H9 (cell line): Measurements from ENCODE around the gene CCZ1. TPM values are rescaled to one million over a fixed set of nuclear protein-coding genes. Genes with fewer than 3 reads are reported as not detected.
"Not testable (repeated sequence)": the region's sequence is repeated elsewhere in the genome, so short reads cannot be mapped to it uniquely, and the experiment has no call there.

Experiments
- DNase-seq: peaks from one replicate; pipeline ENCODE4 v3.0.0-alpha.2; 2017
- H2AFZ ChIP-seq: one replicate; pipeline ENCODE4 v1.6.1; 2013; ENCODE audit warnings: mild to moderate bottlenecking, low read length, control low read depth, moderate library complexity
- H2AK5ac ChIP-seq: 2 replicates; pipeline ENCODE4 v1.6.1; 2013; ENCODE audit warnings: low read length, control low read depth, mixed read lengths; ENCODE audit not compliant: insufficient read length
- H2BK120ac ChIP-seq: one replicate; pipeline ENCODE4 v1.6.1; 2013; ENCODE audit warnings: low read depth, mild to moderate bottlenecking, low read length, control low read depth, inconsistent platforms; ENCODE audit not compliant: poor library complexity, severe bottlenecking
- H2BK12ac ChIP-seq: 2 replicates; pipeline ENCODE4 v1.6.1; 2013; ENCODE audit warnings: low read length, control low read depth, mixed read lengths, low read depth; ENCODE audit not compliant: insufficient read length
- H2BK15ac ChIP-seq: 2 replicates; pipeline ENCODE4 v1.6.1; 2013; ENCODE audit warnings: low read depth, low read length, control low read depth
- H2BK20ac ChIP-seq: one replicate; pipeline ENCODE4 v1.6.1; 2013; ENCODE audit warnings: low read depth, mild to moderate bottlenecking, low read length, control low read depth, inconsistent platforms; ENCODE audit not compliant: poor library complexity, severe bottlenecking
- H2BK5ac ChIP-seq: 2 replicates; pipeline ENCODE4 v1.6.1; 2013; ENCODE audit warnings: low read length, control low read depth, mixed read lengths; ENCODE audit not compliant: insufficient read length
- H3K14ac ChIP-seq: 2 replicates; pipeline ENCODE4 v1.6.1; 2013; ENCODE audit warnings: low read length, control low read depth; ENCODE audit not compliant: insufficient read depth
- H3K18ac ChIP-seq: 2 replicates; pipeline ENCODE4 v1.6.1; 2013; ENCODE audit warnings: low read depth, mild to moderate bottlenecking, mixed read lengths, low read length, control low read depth; ENCODE audit not compliant: insufficient read length
- H3K23ac ChIP-seq: 2 replicates; pipeline ENCODE4 v1.6.1; 2013; ENCODE audit warnings: low read length, control low read depth, mixed read lengths, low read depth; ENCODE audit not compliant: insufficient read length
- H3K23me2 ChIP-seq: 2 replicates; pipeline ENCODE4 v1.6.1; 2013; ENCODE audit warnings: low read depth, mild to moderate bottlenecking, mixed read lengths, low read length, control low read depth; ENCODE audit not compliant: insufficient read length, poor library complexity, severe bottlenecking
- H3K27ac ChIP-seq: 2 replicates; pipeline ENCODE4 v1.5.1; 2013; ENCODE audit warnings: low read length, control low read depth, mixed read lengths, low read depth; ENCODE audit not compliant: insufficient read length
- H3K27me3 ChIP-seq: 2 replicates; pipeline ENCODE4 v1.6.1; 2013; ENCODE audit warnings: low read length, control low read depth, inconsistent platforms; ENCODE audit not compliant: insufficient read depth
- H3K4ac ChIP-seq: 2 replicates; pipeline ENCODE4 v1.6.1; 2013; ENCODE audit warnings: low read depth, mild to moderate bottlenecking, control low read depth, inconsistent platforms, low read length, moderate library complexity
- H3K4me1 ChIP-seq: 2 replicates; pipeline ENCODE4 v1.6.1; 2013; ENCODE audit warnings: low read length, control low read depth, inconsistent platforms; ENCODE audit not compliant: insufficient read depth
- H3K4me2 ChIP-seq: 2 replicates; pipeline ENCODE4 v1.6.1; 2013; ENCODE audit warnings: low read length, control low read depth, mixed read lengths; ENCODE audit not compliant: insufficient read length, insufficient read depth
- H3K56ac ChIP-seq: 2 replicates; pipeline ENCODE4 v1.6.1; 2013; ENCODE audit warnings: low read depth, mild to moderate bottlenecking, mixed read lengths, low read length, control low read depth; ENCODE audit not compliant: insufficient read length
- H3K79me1 ChIP-seq: 2 replicates; pipeline ENCODE4 v1.6.1; 2013; ENCODE audit warnings: low read depth, mild to moderate bottlenecking, moderate library complexity, low read length, control low read depth, inconsistent platforms; ENCODE audit not compliant: insufficient read depth, poor library complexity, severe bottlenecking
- H3K79me2 ChIP-seq: 2 replicates; pipeline ENCODE4 v1.6.1; 2013; ENCODE audit warnings: low read length, control low read depth, inconsistent platforms; ENCODE audit not compliant: insufficient read depth
- H3K9ac ChIP-seq: 2 replicates; pipeline ENCODE4 v1.6.1; 2013; ENCODE audit warnings: low read length, control low read depth, mixed read lengths; ENCODE audit not compliant: insufficient read length; ENCODE audit errors: extremely low read depth
- H3K9me3 ChIP-seq: one replicate; pipeline ENCODE4 v1.6.1; 2013; ENCODE audit warnings: low read depth, low read length, inconsistent platforms; ENCODE audit not compliant: control insufficient read depth
- H3T11ph ChIP-seq: one replicate; pipeline ENCODE4 v1.6.1; 2013; ENCODE audit warnings: mild to moderate bottlenecking, low read length, control low read depth, inconsistent platforms
- H4K20me1 ChIP-seq: one replicate; pipeline ENCODE4 v1.6.1; 2013; ENCODE audit not compliant: control insufficient read depth, insufficient read length, insufficient read depth
- H4K5ac ChIP-seq: 2 replicates; pipeline ENCODE4 v1.6.1; 2013; ENCODE audit warnings: low read depth, mild to moderate bottlenecking, mixed read lengths, low read length, control low read depth; ENCODE audit not compliant: insufficient read length
- H4K8ac ChIP-seq: replicated peaks from 2 replicates; pipeline ENCODE4 v1.6.1; 2013; ENCODE audit warnings: low read length, control low read depth, mixed read lengths, low read depth; ENCODE audit not compliant: insufficient read length
- H4K91ac ChIP-seq: 2 replicates; pipeline ENCODE4 v1.6.1; 2013; ENCODE audit warnings: low read depth, mild to moderate bottlenecking, moderate library complexity, mixed read lengths, low read length, control low read depth; ENCODE audit not compliant: insufficient read length
- H3K27ac Mint-ChIP-seq, 3 experiments: 2 replicates in 2 of 3; 3 replicates in 1 of 3; pipeline ENCODE4 v1.8.0; 2020 to 2021; ENCODE audit warnings: mixed read lengths in 3 of 3, mild to moderate bottlenecking in 1 of 3, moderate library complexity in 1 of 3
- H3K27me3 Mint-ChIP-seq: 2 replicates; pipeline ENCODE4 v1.8.0; 2021; ENCODE audit warnings: low read depth, mild to moderate bottlenecking, moderate library complexity, mixed read lengths
- H3K36me3 Mint-ChIP-seq, 3 experiments: 2 replicates in 2 of 3; 3 replicates in 1 of 3; pipeline ENCODE4 v1.8.0; 2020 to 2021; ENCODE audit warnings: low read depth in 3 of 3, mixed read lengths in 3 of 3; ENCODE audit not compliant: insufficient read depth in 1 of 3
- H3K4me1 Mint-ChIP-seq, 2 experiments: 2 replicates each; pipeline ENCODE4 v1.8.0; 2020; ENCODE audit warnings: mixed read lengths in 2 of 2
- H3K4me3 Mint-ChIP-seq, 2 experiments: 2 replicates in 1 of 2; 3 replicates in 1 of 2; pipeline ENCODE4 v1.8.0; 2020 to 2021; ENCODE audit warnings: mild to moderate bottlenecking in 2 of 2, mixed read lengths in 2 of 2, moderate library complexity in 1 of 2
- H3K9me3 Mint-ChIP-seq, 2 experiments: 2 replicates in 1 of 2; 3 replicates in 1 of 2; pipeline ENCODE4 v1.8.0; 2020; ENCODE audit warnings: mild to moderate bottlenecking in 2 of 2, mixed read lengths in 2 of 2, moderate library complexity in 1 of 2
- WGBS: extraction: QIAGEN DNeasy Blood & Tissue Kit; methylation state at CpG from one replicate; pipeline ENCODE4 v1.1.7; 2013; ENCODE audit warnings: missing lambda C conversion rate, low lambda C conversion rate, mixed read lengths; ENCODE audit not compliant: insufficient read length; ENCODE audit errors: extremely low coverage; 5-methylcytosine and 5-hydroxymethylcytosine counted together
- long read RNA-seq: library from polyadenylated mRNA; unstranded; transcript quantifications from one replicate; pipeline ENCODE4 v2.0.0, GENCODE V29; 2020
- total RNA-seq: library from RNA; stranded (reverse); gene quantifications from 2 replicates; pipeline ENCODE4 v1.2.1, GENCODE V29; 2021
- TF ChIP-seq, protein P1 (sequence below): fragments of 200-600 bp; sonication (generic); conservative IDR thresholded peaks from 3 replicates; pipeline ENCODE4 v1.8.0; 2021; ENCODE audit warnings: antibody characterized with exemption, mild to moderate bottlenecking

The CCZ1 gene
- 139 and 146 TPM in 2 replicates for total RNA-seq
- long read RNA-seq, transcript CCZ1-201 (15 exons, 1,802 nt): major isoform, 89 of 111 reads
- long read RNA-seq, partial matches to known transcripts: 8 of 111 reads
- long read RNA-seq, other reads (novel, unspliced or antisense): 10 of 111 reads

DNA sequence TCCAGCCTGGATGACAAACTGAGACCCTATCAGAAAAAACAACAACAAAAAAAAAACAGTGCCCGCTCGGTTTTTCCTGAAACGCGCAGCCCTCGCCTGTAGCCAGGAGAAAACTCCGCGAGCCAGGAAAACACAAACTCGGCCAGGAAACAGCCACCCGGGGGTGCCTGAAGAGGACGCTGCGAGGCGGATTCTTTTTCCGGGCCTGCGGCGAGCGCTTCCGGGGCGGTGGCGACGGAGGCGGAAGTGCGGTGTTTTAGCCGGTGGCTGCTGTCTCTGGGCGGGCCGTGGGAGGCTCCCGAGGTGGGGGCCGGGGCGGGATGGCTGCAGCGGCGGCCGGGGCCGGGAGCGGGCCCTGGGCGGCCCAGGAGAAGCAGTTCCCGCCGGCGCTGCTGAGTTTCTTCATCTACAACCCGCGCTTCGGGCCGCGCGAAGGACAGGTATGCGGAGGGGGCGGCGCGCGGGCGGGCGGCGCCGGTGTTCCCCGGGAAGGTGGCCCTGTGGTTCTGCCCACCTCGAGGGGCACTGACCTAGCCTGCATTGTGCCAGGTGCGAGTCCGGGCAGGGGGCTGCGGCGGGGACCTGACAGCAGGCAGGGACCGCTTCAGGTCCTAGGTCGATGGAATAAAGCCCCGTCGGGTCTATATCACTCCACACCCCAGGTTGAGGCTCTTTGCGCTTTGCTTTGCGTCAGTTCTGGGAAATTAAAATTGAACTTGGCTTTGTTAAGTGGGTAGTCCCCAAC is at the start of gene CCZ1:
TSS of gene CCZ1 (plus strand) at position 254 of the 745 bp plus-strand sequence. CDS start at position 321, 67 bp downstream.
- no CpG with 5 or more reads among the region's 64 CpGs for WGBS
- Mint-ChIP-seq H3K27ac (peak within 1 kb of the TSS; percentile 64 to 76 (median 69); a peak in 5 of 7 replicates), H3K4me3 (peak within 1 kb of the TSS; percentile 67 to 91), H3K36me3 (peaks cover 2 to 15% (median 13%) of the 10 kb centered on the region in 3 experiments; a peak in 5 of 7 replicates)
- H3K79me1 ChIP-seq, H3K27me3 ChIP-seq, H3K18ac ChIP-seq, H3K9me3 ChIP-seq, H4K8ac ChIP-seq, H3K56ac ChIP-seq, H3K27me3 Mint-ChIP-seq, H2BK15ac ChIP-seq, H3T11ph ChIP-seq, H3K27ac ChIP-seq, H3K9me3 Mint-ChIP-seq, H2BK12ac ChIP-seq, H3K23ac ChIP-seq, H2BK20ac ChIP-seq, H4K91ac ChIP-seq, H2BK5ac ChIP-seq, H2AK5ac ChIP-seq, H3K14ac ChIP-seq, H3K9ac ChIP-seq, H3K4ac ChIP-seq, H4K5ac ChIP-seq, H3K23me2 ChIP-seq, H3K79me2 ChIP-seq, H3K4me1 Mint-ChIP-seq, H4K20me1 ChIP-seq, H3K4me1 ChIP-seq, H2BK120ac ChIP-seq, H2AFZ ChIP-seq, H3K4me2 ChIP-seq: not testable (repeated sequence)
- DNase-seq: peak; percentile 72
- TF ChIP-seq, protein P1, sequence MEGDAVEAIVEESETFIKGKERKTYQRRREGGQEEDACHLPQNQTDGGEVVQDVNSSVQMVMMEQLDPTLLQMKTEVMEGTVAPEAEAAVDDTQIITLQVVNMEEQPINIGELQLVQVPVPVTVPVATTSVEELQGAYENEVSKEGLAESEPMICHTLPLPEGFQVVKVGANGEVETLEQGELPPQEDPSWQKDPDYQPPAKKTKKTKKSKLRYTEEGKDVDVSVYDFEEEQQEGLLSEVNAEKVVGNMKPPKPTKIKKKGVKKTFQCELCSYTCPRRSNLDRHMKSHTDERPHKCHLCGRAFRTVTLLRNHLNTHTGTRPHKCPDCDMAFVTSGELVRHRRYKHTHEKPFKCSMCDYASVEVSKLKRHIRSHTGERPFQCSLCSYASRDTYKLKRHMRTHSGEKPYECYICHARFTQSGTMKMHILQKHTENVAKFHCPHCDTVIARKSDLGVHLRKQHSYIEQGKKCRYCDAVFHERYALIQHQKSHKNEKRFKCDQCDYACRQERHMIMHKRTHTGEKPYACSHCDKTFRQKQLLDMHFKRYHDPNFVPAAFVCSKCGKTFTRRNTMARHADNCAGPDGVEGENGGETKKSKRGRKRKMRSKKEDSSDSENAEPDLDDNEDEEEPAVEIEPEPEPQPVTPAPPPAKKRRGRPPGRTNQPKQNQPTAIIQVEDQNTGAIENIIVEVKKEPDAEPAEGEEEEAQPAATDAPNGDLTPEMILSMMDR: peak; percentile 20; the same call in 1 of the 3 replicates
